GM21360 (cell line): ENCODE data around the gene IDI2.
"Not testable (repeated sequence)": the region's sequence is repeated elsewhere in the genome, so short reads cannot be mapped to it uniquely, and the experiment has no call there.

ENCODE experiments used
- ATAC-seq: cut with Tn5 transposase; IDR thresholded peaks from one replicate; pipeline ENCODE4 v1.9.1; 2021; ENCODE audit warnings: mild to moderate bottlenecking, moderate library complexity; ENCODE audit not compliant: unreplicated experiment

Gene IDI2

DNA sequence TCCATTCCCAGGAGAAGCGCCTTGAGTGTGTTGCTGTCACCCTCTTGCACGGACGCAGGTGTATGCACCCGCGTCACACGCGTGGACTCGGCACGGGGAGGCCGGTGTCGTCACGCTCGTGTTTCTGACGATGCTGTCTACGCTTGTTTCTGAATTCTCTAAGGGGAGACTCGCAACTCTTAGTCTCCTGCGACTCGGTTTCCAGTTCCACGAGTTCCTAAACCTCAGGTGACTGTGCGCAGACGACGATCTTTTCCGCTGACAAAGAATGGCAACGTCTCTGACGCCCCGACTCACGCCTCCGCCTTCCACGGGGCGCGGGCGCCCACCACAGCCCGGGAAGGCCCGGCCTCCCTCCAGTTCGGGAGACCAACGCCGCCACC lies 22.7 kb upstream of the IDI2 start:
- ATAC-seq = no peak

GRCh38 chr10:1047937-1048336 lies 22.3 kb upstream of the IDI2 start:
- no peak for ATAC-seq

GRCh38 chr10:1045415-1045814 lies 19.8 kb upstream of the IDI2 start:
- no peak for ATAC-seq

GRCh38 chr10:1044964-1045363 lies 19.3 kb upstream of the IDI2 start:
- no peak for ATAC-seq

- no peak for ATAC-seq
Measured at GRCh38 chr10:1044146-1044545, 18.5 kb upstream of the IDI2 start.

GRCh38 chr10:1043532-1043995 lies 17.9 kb upstream of the IDI2 start:
- peak; percentile 50 for ATAC-seq

GRCh38 chr10:1041514-1041913 lies 15.9 kb upstream of the IDI2 start:
- ATAC-seq = no peak

DNA sequence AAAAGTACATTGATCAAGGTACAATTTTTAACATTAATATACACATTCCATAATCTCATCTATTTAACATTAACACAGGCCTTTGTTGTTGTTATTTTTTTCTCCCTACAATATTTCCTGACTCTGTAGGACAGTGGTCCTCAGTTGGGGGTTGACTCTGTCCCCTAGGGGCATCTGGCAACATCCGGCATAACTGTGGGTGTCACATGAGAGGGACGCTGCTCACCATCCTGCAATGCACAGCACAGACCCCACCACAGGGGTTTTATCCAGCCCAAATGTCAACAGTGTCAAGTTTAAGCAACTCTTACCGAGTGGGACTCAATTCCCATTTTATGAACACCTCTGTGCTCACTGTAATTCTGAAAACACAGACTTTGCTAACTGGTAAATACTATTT lies 14.5 kb upstream of the IDI2 start:
- ATAC-seq = no peak

DNA sequence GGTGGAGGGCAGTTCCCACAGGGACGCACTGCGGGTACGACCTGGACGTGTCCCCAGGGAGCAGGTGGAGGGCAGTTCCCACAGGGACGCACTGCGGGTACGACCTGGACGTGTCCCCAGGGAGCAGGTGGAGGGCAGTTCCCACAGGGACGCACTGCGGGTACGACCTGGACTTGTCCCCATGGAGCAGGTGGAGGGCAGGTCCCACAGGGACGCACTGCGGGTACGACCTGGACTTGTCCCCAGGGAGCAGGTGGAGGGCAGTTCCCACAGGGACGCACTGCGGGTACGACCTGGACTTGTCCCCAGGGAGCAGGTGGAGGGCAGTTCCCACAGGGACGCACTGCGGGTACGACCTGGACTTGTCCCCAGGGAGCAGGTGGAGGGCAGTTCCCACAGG lies 13.1 kb upstream of the IDI2 start:
- not testable (repeated sequence) for ATAC-seq

GRCh38 chr10:1037098-1037497 lies 11.4 kb upstream of the IDI2 start:
- ATAC-seq = no peak

DNA sequence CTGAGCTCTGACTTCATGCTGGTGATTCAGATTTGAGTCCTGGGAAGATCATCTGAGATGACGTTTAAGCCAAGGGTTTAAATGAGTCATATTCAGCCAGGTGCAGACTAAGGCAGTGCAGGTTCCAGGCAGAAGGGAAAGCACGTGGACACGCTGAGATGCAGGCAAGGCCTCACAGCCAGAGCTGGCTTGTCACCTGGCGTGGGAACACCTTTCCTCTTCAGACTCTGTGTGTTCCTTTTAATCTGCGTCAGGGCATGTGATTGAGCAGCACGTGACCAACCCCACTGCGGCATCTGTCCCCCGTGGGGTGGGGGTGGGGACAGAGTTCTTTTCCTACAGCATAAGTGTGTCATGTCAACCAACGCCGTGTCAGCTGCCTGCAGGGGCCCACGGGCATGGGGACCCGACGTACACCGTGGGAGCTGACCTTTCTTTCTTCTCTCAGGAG lies 10.7 kb upstream of the IDI2 start:
- ATAC-seq = peak; percentile 91

- ATAC-seq = no peak
Measured at GRCh38 chr10:1035201-1035600, 9.5 kb upstream of the IDI2 start.

DNA sequence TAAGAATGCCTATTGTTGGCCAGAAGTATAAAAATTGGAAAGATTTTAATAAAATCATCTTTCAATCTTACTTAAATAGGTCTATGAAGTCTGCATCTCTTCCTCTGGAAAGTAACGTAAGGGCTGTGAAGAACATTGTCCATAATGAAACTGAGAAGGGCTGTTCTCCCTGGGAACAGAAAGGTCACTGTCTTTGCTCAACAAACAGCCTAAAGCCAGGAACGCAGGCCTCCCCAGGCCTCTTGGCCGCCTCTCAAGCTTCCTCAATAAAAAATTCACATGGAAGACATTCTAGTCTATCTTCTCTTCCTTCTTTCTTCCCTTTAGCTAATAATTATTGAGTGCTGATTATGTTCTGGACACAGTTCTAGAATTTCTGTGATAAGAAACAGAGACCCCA lies 9.1 kb upstream of the IDI2 start:
- no peak for ATAC-seq

DNA sequence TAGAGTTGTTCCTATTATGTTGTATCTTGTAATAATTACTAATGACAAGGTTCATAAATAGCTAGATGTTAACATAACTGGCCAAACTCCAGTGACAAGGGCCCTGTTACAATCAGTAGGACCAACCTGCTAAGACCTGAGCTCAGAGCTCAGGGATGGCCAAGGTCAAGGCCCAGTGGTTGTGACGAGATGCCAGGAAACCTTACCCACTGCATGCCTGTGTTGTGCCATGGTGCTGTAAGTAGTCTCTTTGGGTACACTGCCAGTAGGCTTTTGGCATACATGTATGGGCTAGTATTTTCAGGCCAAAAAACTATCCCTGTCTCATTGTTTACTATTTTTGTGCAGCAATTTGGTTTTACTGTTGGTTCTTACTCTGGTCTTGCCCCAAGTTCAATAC lies 7.9 kb upstream of the IDI2 start:
- no peak for ATAC-seq

GRCh38 chr10:1029838-1030237 lies 4.2 kb upstream of the IDI2 start:
- no peak for ATAC-seq

- no peak for ATAC-seq
Measured at GRCh38 chr10:1026578-1026977, 919 bp upstream of the IDI2 start.

- ATAC-seq = no peak
Measured at GRCh38 chr10:1024103-1024502, 1.6 kb downstream of the IDI2 start.

DNA sequence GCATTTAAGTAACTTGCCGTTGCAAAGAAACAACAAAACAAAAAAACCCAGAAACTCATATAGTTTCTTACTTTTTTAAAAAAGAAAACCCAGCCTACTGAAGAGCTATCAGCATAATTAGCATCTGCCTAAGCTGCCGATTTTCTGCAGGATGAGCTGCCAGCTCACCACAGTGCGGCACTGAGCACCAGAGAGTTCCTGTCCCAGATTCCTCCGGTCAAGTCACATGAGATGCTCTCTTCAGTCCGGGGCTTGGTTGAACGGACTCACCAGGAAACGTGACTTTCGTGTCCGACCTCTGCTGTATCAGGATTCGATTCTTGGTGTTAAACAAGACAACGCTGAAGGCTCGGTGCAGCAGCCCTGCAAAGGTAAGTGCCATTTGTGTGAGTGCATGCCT lies 3.2 kb downstream of the IDI2 start:
- no peak for ATAC-seq

- ATAC-seq = no peak
Measured at GRCh38 chr10:1020958-1021357, 4.7 kb downstream of the IDI2 start.

DNA sequence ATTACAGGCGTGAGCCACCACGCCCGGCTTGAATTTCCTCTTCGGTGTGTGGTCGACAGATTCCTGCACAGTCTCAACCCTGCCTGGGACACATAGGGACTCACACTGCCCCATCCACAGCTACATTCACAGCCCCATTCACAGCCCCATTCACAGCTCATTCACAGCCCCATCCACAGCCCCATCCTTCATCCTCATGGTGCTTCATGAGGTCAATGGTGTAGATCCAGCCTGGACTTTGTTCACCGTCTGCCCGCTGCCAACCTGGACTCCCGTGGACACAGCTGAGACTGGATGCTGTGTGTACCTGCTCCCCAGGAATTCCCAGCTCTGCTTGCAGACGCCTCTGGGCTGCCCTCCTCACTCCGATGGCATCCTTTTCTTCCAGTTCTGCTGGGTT lies 5.2 kb downstream of the IDI2 start:
- no peak for ATAC-seq

DNA sequence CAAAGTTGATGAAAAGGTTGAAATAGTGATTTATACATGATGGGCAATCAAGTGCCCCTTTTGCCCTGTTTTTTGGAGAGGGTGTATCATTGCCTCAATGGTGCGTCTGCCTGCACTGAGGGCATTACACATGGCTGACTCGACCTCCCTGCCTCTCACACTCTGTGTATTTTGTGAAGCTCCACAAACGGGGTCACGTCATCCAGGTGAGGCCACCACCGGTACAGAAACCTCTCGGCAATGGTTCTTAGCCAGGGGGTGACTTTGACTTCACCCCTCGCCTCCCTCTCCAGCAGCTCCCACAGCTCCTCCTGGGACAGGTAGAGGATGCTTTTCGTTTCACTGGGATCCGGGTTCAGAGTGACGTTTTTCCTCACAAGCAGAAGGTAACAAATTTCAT lies 6.3 kb downstream of the IDI2 start:
- ATAC-seq = no peak

- no peak for ATAC-seq
Measured at GRCh38 chr10:1015688-1016087, 10.0 kb downstream of the IDI2 start.

- ATAC-seq = no peak
Measured at GRCh38 chr10:1011696-1012095, 14.0 kb downstream of the IDI2 start.

DNA sequence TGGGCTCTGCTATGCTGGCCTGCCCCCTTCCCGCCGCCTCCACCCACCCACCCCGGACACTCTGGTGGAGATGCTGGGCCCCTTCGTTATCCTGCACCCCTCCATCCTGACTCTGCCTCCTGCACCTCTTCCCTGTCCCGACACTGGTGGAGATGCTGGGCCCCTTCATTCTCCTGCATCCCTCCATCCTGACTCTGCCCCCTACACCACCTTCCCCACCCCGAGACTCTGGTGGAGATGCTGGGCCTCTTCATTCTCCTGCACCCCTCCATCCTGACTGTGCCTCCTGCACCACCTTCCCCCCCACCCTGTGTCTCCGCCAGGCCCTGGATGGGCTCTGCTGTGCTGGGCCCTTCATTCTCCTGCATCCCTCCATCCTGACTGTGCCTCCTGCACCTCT lies 15.0 kb downstream of the IDI2 start:
- no peak for ATAC-seq
